ENCODE data around the gene DKK3. TPM values are rescaled to one million over a fixed set of nuclear protein-coding genes. Genes with fewer than 3 reads are reported as not detected.
A peak's percentile ranks its signal among the peaks of the same experiment; 100 is the strongest.

The DKK3 gene
- total RNA-seq, 1 donor from 2014 or later = not detected

- H3K4me3 Mint-ChIP-seq = no peak overlapping the region
- DNase-seq = no peak
- H3K27me3 Mint-ChIP-seq = no peaks in the 10 kb centered on the region
- no peaks in the 10 kb centered on the region for H3K4me1 Mint-ChIP-seq
- no peaks in the 10 kb centered on the region for H3K9me3 Mint-ChIP-seq
- H3K27ac Mint-ChIP-seq = no peak overlapping the region
- peaks cover 57% of the 10 kb centered on the region for H3K36me3 Mint-ChIP-seq (ENCODE audit: low read depth)
- intact Hi-C loops (cut with micrococcal nuclease) = no loop called here
Measured at GRCh38 chr11:11952036-11952435, 56.4 kb downstream of the DKK3 start.

- intact Hi-C loops (cut with micrococcal nuclease) = no loop called here
- no peak for DNase-seq
- Mint-ChIP-seq H3K4me3 (no peak overlapping the region), H3K27ac (no peak overlapping the region), H3K9me3 (no peaks in the 10 kb centered on the region), H3K36me3 (ENCODE audit: low read depth) (peaks cover 40% of the 10 kb centered on the region), H3K27me3 (no peaks in the 10 kb centered on the region), H3K4me1 (peaks cover 2% of the 10 kb centered on the region)
Measured at GRCh38 chr11:11949482-11949881, 58.9 kb downstream of the DKK3 start.

GRCh38 chr11:11948242-11948947, 60.0 kb downstream of the DKK3 start:
- H3K9me3 Mint-ChIP-seq = no peaks in the 10 kb centered on the region

GRCh38 chr11:11947825-11948224, 60.6 kb downstream of the DKK3 start:
- H3K9me3 Mint-ChIP-seq = no peaks in the 10 kb centered on the region
- no peak for DNase-seq
- H3K4me1 Mint-ChIP-seq = peaks cover 2% of the 10 kb centered on the region
- H3K36me3 Mint-ChIP-seq (ENCODE audit: low read depth) = peaks cover 33% of the 10 kb centered on the region
- no peak overlapping the region for H3K27ac Mint-ChIP-seq
- H3K4me3 Mint-ChIP-seq = no peak overlapping the region
- intact Hi-C loops (cut with micrococcal nuclease) = no loop called here
- H3K27me3 Mint-ChIP-seq = no peaks in the 10 kb centered on the region

More at GRCh38 chr11:11948242-11948947, 60.0 kb downstream of the DKK3 start:
- H3K4me3 Mint-ChIP-seq = no peak overlapping the region
- peaks cover 2% of the 10 kb centered on the region for H3K4me1 Mint-ChIP-seq
- intact Hi-C loops (cut with micrococcal nuclease) = no loop called here
- no peak overlapping the region for H3K27ac Mint-ChIP-seq
- DNase-seq = no peak
- H3K27me3 Mint-ChIP-seq = no peaks in the 10 kb centered on the region
- peaks cover 35% of the 10 kb centered on the region for H3K36me3 Mint-ChIP-seq (ENCODE audit: low read depth)

GRCh38 chr11:11946878-11947277, 61.5 kb downstream of the DKK3 start:
- no peaks in the 10 kb centered on the region for H3K9me3 Mint-ChIP-seq
- H3K4me1 Mint-ChIP-seq = peaks cover 2% of the 10 kb centered on the region
- DNase-seq = no peak
- no peaks in the 10 kb centered on the region for H3K27me3 Mint-ChIP-seq
- intact Hi-C loops (cut with micrococcal nuclease) = no loop called here
- no peak overlapping the region for H3K27ac Mint-ChIP-seq
- H3K36me3 Mint-ChIP-seq (ENCODE audit: low read depth) = peaks cover 31% of the 10 kb centered on the region
- H3K4me3 Mint-ChIP-seq = no peak overlapping the region

- Mint-ChIP-seq H3K27ac (no peak overlapping the region), H3K36me3 (ENCODE audit: low read depth) (peaks cover 27% of the 10 kb centered on the region)
- intact Hi-C loops (cut with micrococcal nuclease) = no loop called here
Measured at GRCh38 chr11:11946180-11946579, 62.2 kb downstream of the DKK3 start.

GRCh38 chr11:11944444-11944843, 64.0 kb downstream of the DKK3 start:
- Mint-ChIP-seq H3K4me1 (peaks cover 2% of the 10 kb centered on the region), H3K36me3 (ENCODE audit: low read depth) (peaks cover 29% of the 10 kb centered on the region), H3K4me3 (no peak overlapping the region), H3K27me3 (no peaks in the 10 kb centered on the region), H3K9me3 (no peaks in the 10 kb centered on the region), H3K27ac (no peak overlapping the region)
- no peak for DNase-seq
- intact Hi-C loops (cut with micrococcal nuclease) = no loop called here

More at GRCh38 chr11:11946180-11946579, 62.2 kb downstream of the DKK3 start:
- H3K27me3 Mint-ChIP-seq = no peaks in the 10 kb centered on the region
- peaks cover 2% of the 10 kb centered on the region for H3K4me1 Mint-ChIP-seq
- DNase-seq = no peak
- H3K4me3 Mint-ChIP-seq = no peak overlapping the region
- H3K9me3 Mint-ChIP-seq = no peaks in the 10 kb centered on the region

GRCh38 chr11:11942668-11943067, 65.8 kb downstream of the DKK3 start:
- DNase-seq = no peak
- H3K4me3 Mint-ChIP-seq = no peak overlapping the region
- intact Hi-C loops (cut with micrococcal nuclease) = no loop called here
- H3K27ac Mint-ChIP-seq = no peak overlapping the region
- no peaks in the 10 kb centered on the region for H3K27me3 Mint-ChIP-seq
- no peaks in the 10 kb centered on the region for H3K9me3 Mint-ChIP-seq
- H3K36me3 Mint-ChIP-seq (ENCODE audit: low read depth) = peaks cover 32% of the 10 kb centered on the region
- H3K4me1 Mint-ChIP-seq = peaks cover 2% of the 10 kb centered on the region

GRCh38 chr11:11940551-11940950, 67.9 kb downstream of the DKK3 start:
- Mint-ChIP-seq H3K36me3 (ENCODE audit: low read depth) (peaks cover 38% of the 10 kb centered on the region), H3K27ac (no peak overlapping the region), H3K4me1 (peaks cover 2% of the 10 kb centered on the region), H3K4me3 (no peak overlapping the region), H3K9me3 (no peaks in the 10 kb centered on the region), H3K27me3 (no peaks in the 10 kb centered on the region)
- no peak for DNase-seq
- intact Hi-C loops (cut with micrococcal nuclease) = no loop called here

GRCh38 chr11:11937957-11938356, 70.5 kb downstream of the DKK3 start:
- no peaks in the 10 kb centered on the region for H3K9me3 Mint-ChIP-seq
- H3K4me3 Mint-ChIP-seq = no peak overlapping the region
- intact Hi-C loops (cut with micrococcal nuclease) = no loop called here
- H3K4me1 Mint-ChIP-seq = no peaks in the 10 kb centered on the region
- H3K27ac Mint-ChIP-seq = no peak overlapping the region
- no peaks in the 10 kb centered on the region for H3K27me3 Mint-ChIP-seq
- peaks cover 50% of the 10 kb centered on the region for H3K36me3 Mint-ChIP-seq (ENCODE audit: low read depth)
- DNase-seq = no peak

- Mint-ChIP-seq H3K27ac (no peak overlapping the region), H3K9me3 (no peaks in the 10 kb centered on the region), H3K4me1 (no peaks in the 10 kb centered on the region), H3K36me3 (ENCODE audit: low read depth) (peaks cover 50% of the 10 kb centered on the region), H3K27me3 (no peaks in the 10 kb centered on the region), H3K4me3 (no peak overlapping the region)
- intact Hi-C loops (cut with micrococcal nuclease) = no loop called here
- no peak for DNase-seq
Measured at GRCh38 chr11:11937433-11937832, 71.0 kb downstream of the DKK3 start.

- Mint-ChIP-seq H3K27me3 (no peaks in the 10 kb centered on the region), H3K4me1 (no peaks in the 10 kb centered on the region), H3K9me3 (no peaks in the 10 kb centered on the region), H3K4me3 (no peak overlapping the region), H3K36me3 (ENCODE audit: low read depth) (peaks cover 51% of the 10 kb centered on the region), H3K27ac (no peak overlapping the region)
- no peak for DNase-seq
- intact Hi-C loops (cut with micrococcal nuclease) = no loop called here
Measured at GRCh38 chr11:11935536-11935935, 72.9 kb downstream of the DKK3 start.

- no peak overlapping the region for H3K27ac Mint-ChIP-seq
- H3K27me3 Mint-ChIP-seq = no peaks in the 10 kb centered on the region
- peak; percentile 68 for DNase-seq
- H3K9me3 Mint-ChIP-seq = no peaks in the 10 kb centered on the region
- intact Hi-C loops (cut with micrococcal nuclease) = loop anchor here (1.0 to 2.0 kb wide), 2 partner anchors 113 to 349 kb away; no protein-coding TSS in a partner anchor
- peaks cover 2% of the 10 kb centered on the region for H3K4me1 Mint-ChIP-seq
- no peak overlapping the region for H3K4me3 Mint-ChIP-seq
- peaks cover 56% of the 10 kb centered on the region for H3K36me3 Mint-ChIP-seq (ENCODE audit: low read depth)
Measured at GRCh38 chr11:11931461-11932055, 76.9 kb downstream of the DKK3 start.

- no peak for DNase-seq
- H3K27me3 Mint-ChIP-seq = no peaks in the 10 kb centered on the region
- H3K4me1 Mint-ChIP-seq = peaks cover 6% of the 10 kb centered on the region
- no peaks in the 10 kb centered on the region for H3K9me3 Mint-ChIP-seq
- no peak overlapping the region for H3K27ac Mint-ChIP-seq
- no peak overlapping the region for H3K4me3 Mint-ChIP-seq
- intact Hi-C loops (cut with micrococcal nuclease) = loop anchor here (2.0 kb wide), 1 partner anchor 351 kb away; no protein-coding TSS in a partner anchor
- peaks cover 62% of the 10 kb centered on the region for H3K36me3 Mint-ChIP-seq (ENCODE audit: low read depth)
Measured at GRCh38 chr11:11929920-11930319, 78.5 kb downstream of the DKK3 start.
